ENCODE measurements around the gene RDH13. TPM values are rescaled to one million over a fixed set of nuclear protein-coding genes. Genes with fewer than 3 reads are reported as not detected.

The RDH13 gene
- total RNA-seq, 1 donor from 2014 or later: 26.0 TPM

DNA sequence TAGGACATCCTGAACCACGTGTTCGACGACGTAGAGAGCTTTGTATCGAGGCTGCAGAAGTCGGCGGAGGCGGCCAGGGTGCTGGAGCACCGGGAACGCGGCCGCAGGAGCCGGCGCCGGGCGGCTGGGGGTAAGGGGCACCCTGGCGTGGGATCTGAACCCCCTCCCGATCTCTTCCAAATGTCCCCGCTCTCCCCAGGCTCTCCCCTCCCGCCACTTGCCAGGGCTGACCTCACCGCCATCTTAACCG lies 18.7 kb upstream of the RDH13 start:
- ATAC-seq (no peak), DNase-seq (no peak)
- intact Hi-C loops (cut with DNase I): no loop called here
- Histone ChIP-seq H3K4me1 (peaks cover 32% of the 10 kb centered on the region), H3K27ac (no peak overlapping the region), H3K36me3 (no peaks in the 10 kb centered on the region), H3K9me3 (no peaks in the 10 kb centered on the region), H3K27me3 (ENCODE audit: low read depth) (peaks cover 60% of the 10 kb centered on the region), H3K4me3 (peak overlapping the region; percentile 56)
- TF ChIP-seq, protein P1, sequence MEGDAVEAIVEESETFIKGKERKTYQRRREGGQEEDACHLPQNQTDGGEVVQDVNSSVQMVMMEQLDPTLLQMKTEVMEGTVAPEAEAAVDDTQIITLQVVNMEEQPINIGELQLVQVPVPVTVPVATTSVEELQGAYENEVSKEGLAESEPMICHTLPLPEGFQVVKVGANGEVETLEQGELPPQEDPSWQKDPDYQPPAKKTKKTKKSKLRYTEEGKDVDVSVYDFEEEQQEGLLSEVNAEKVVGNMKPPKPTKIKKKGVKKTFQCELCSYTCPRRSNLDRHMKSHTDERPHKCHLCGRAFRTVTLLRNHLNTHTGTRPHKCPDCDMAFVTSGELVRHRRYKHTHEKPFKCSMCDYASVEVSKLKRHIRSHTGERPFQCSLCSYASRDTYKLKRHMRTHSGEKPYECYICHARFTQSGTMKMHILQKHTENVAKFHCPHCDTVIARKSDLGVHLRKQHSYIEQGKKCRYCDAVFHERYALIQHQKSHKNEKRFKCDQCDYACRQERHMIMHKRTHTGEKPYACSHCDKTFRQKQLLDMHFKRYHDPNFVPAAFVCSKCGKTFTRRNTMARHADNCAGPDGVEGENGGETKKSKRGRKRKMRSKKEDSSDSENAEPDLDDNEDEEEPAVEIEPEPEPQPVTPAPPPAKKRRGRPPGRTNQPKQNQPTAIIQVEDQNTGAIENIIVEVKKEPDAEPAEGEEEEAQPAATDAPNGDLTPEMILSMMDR (IDR thresholded peaks at IDR 0.05): no peak

DNA sequence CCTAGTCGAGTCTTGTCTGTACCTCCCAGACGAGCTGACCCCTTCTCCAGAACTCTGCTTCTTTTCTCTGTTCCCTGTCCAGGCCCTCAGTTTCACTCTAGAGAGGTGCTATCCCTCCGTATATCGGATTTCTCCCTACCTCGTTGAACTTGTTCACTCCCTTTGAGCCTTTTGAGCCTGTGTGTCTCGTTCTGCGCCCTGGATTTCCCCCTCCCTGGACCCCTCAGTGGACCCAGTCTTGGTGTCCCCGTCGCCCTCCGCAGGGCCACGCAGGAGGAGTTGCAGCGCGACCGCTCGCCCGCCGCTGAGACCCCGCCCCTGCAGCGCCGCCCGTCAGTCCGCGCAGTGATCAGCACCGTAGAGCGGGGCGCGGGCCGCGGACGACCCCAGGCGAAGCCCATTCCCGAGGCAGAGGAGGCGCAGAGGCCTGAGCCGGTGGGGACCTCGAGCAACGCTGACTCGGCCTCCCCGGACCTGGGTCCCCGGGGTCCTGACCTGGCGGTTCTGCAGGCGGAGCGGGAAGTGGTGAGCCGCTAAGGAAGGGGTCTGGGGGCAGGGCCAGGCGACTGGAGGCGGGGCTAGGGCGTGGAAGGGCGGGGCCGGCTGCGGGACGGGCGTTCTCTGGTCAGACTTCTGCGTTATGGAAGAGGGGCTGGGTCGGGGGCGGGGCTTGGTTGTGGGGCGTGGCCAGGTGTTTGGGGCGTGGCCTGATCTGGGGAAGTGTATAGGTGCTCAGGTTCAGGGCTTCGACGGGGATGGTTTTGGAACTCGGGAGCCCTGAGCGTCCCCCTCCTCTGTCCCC lies 18.2 kb upstream of the RDH13 start:
- H3K4me3 ChIP-seq: peak overlapping the region; percentile 56
- H3K27ac ChIP-seq: peak overlapping the region; percentile 37
- ATAC-seq: peak; percentile 87 to 90
- no peaks in the 10 kb centered on the region for H3K36me3 ChIP-seq
- peak; percentile 90 for DNase-seq
- no peaks in the 10 kb centered on the region for H3K9me3 ChIP-seq
- peaks cover 27% of the 10 kb centered on the region for H3K4me1 ChIP-seq
- peaks cover 58% of the 10 kb centered on the region for H3K27me3 ChIP-seq (ENCODE audit: low read depth)
- intact Hi-C loops (cut with DNase I): no loop called here
- TF ChIP-seq, protein P1 (IDR thresholded peaks at IDR 0.05): peak; percentile 7

DNA sequence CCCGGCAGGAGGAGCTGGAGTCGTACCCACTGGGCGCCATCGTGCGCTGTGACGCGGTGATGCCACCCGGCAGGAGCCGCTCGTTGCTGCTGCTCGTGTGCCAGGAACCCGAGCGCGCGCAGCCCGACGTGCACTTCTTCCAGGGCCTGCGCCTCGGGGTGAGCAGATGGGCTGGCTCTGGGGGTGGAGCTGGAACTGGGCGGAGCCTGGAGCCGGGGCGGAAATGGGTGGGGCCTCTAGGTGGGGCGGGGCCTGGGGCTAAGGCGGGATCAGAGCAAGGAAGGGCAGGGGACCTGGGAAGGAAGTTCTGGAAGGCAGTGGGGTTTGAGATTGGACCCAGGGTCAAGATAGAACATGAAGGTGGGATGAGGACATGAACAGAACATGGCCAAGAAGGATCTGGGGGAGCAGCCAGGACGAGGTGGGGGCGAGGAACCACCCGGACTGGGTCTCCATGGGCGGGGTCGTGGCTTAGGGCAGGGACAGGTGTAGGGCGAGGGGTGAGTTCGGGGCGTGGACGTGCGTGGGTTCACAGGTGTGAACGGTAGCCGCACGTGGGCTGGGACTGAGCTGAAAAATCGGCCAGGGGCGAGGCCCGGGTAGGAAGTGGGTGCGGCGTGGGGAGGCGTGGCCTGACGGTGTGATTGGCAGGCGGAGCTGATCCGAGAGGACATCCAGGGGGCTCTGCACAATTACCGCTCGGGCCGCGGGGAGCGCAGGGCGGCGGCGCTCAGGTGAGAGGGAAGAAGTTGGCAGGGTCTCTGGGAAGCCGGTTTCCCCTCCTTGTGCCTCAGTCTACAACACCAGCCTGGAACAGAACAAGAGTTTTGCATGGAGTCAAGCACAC lies 17.4 kb upstream of the RDH13 start:
- intact Hi-C loops (cut with DNase I): no loop called here
- TF ChIP-seq, protein P1 (IDR thresholded peaks at IDR 0.05): no peak
- no peaks in the 10 kb centered on the region for H3K9me3 ChIP-seq
- H3K4me1 ChIP-seq: peaks cover 25% of the 10 kb centered on the region
- ATAC-seq (peak; percentile 84 to 88), DNase-seq (peak; percentile 87)
- peak overlapping the region; percentile 56 for H3K4me3 ChIP-seq
- H3K27me3 ChIP-seq (ENCODE audit: low read depth): peaks cover 55% of the 10 kb centered on the region
- H3K27ac ChIP-seq: peak overlapping the region; percentile 37
- no peaks in the 10 kb centered on the region for H3K36me3 ChIP-seq

DNA sequence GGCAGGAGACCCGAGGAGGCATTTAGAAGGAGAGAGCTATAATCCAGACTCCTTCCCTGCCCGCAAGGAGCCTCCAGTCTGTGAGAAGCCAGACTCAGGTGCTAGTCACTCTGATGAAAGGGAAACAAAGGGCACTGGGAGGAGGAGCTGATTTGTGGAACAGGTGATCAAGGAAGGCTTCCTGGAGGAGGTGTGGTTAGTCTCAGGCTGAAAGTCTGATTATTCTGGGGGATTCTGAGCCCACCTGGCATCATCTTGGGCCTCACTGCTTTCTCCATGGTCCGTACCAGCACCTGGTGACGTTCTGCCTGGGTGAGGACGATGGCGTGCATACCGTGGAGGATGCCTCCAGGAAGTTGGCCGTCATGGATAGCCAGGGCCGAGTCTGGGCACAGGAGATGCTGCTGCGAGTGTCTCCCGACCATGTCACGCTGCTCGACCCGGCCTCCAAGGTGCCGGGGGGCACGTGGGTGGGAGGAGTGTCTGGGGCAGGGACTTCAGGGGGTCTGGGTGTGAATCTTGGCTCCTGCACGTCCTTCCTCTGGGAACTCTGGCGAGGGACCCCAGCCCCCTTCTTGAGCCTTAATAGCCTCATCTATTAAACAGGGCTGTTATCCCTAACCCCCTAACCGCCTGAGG lies 16.6 kb upstream of the RDH13 start:
- H3K4me3 ChIP-seq: peak overlapping the region; percentile 56
- DNase-seq (no peak), ATAC-seq (no peak)
- no peaks in the 10 kb centered on the region for H3K36me3 ChIP-seq
- TF ChIP-seq, protein P1 (IDR thresholded peaks at IDR 0.05): no peak
- H3K9me3 ChIP-seq: no peaks in the 10 kb centered on the region
- intact Hi-C loops (cut with DNase I): no loop called here
- peaks cover 52% of the 10 kb centered on the region for H3K27me3 ChIP-seq (ENCODE audit: low read depth)
- H3K4me1 ChIP-seq: peaks cover 25% of the 10 kb centered on the region
- H3K27ac ChIP-seq: no peak overlapping the region

DNA sequence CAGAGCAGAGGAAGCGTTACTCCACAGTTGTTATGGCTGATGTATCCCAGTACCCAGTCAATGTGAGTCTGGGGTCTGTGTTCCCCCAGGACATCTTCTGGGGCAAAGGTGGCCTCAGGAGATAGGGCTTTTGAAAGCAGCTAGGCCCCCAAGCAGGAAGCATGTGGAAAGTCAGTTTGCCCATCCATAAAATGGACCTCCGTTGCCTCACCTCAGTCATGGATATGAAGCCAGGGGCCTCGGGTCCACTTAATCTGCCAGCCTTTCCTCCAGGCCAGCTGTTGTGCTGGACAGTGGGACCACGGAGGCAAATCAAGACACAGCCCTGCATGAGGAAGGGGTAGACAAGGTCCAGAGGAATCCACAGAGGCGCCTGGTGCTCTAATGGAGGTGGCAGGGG lies 16.0 kb upstream of the RDH13 start:
- DNase-seq: no peak
- Histone ChIP-seq H3K27ac (no peak overlapping the region), H3K27me3 (ENCODE audit: low read depth) (peaks cover 47% of the 10 kb centered on the region), H3K36me3 (no peaks in the 10 kb centered on the region), H3K9me3 (no peaks in the 10 kb centered on the region), H3K4me1 (peaks cover 25% of the 10 kb centered on the region), H3K4me3 (no peak overlapping the region)
- no peak for ATAC-seq
- intact Hi-C loops (cut with DNase I): no loop called here
- TF ChIP-seq, protein P1 (IDR thresholded peaks at IDR 0.05): no peak

Data from lower lobe of right lung (tissue), 2 donors.